Stimulated activated CD4-positive, alpha-beta T cell treated with anti-CD3 and anti-CD28 coated beads, Interleukin-4, amount 100 ng/mL, for 4 hours (primary cell): Measurements from ENCODE around the gene TEK.
"Not testable (repeated sequence)": the region's sequence is repeated elsewhere in the genome, so short reads cannot be mapped to it uniquely, and the experiment has no call there.

Experiments
- DNase-seq, 2 experiments: peaks; one replicate each; pipeline ENCODE4 v3.0.0-alpha.2; 2020

TEK gene

DNA sequence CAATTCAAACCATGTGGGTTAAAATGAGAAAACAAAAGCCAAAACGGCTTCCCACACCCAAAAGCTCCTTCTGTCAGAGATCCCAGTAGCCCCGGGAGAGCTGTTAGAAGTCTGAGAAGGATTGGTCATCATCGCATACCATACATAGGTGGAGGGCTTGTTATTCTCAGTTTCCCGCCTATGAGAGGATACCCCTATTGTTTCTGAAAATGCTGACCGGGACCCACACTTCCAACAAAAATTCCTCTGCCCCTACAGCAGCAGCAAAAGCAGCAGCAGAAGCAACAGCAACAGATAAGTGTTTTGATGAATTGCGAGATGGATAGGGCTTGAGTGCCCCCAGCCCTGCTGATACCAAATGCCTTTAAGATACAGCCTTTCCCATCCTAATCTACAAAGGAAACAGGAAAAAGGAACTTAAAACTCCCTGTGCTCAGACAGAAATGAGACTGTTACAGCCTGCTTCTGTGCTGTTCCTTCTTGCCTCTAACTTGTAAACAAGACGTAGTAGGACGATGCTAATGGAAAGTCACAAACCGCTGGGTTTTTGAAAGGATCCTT is at the start of gene TEK:
Gene TEK, plus strand, starts transcription at position 245 of the 561 bp plus-strand sequence. CDS start 366 bp downstream, outside the sequence.
- no peak for DNase-seq

DNA sequence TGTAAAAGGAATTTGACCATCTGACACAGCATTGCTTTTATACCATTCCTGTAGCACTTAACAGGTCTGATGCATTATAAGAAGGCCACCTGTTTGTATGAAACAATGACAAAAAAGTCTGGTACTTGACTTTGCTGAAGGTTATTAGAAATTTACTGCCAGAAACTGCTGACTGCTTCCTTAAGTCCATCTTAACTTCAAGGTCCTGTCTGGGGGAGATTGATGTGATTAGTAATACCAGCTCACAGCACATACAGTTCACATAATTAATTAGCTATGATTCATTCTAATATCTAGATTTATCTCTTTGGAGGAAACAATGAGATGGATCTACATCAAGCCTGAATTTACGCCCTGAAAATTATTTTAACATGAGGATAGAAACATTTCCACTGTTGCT is 49.6 kb upstream of the TEK start:
- no peak for DNase-seq

DNA sequence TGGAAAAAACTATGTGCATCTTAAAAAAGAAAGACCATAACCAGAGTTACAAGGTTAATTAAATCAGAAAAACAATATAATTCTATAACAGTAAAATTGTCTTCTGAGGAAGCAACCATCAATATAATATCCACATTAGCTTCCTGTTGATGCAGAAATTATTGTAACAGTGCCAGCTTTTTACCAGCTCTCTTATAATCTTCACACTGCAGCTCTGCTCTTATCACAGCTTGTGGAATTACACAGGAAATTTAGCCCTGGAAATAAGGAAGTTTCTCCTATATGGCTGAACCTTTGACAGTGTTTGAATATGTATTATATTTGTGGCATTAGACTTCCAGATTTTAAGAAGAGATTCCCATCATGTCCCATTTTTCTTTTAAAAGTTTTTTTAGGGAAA is 49.1 kb upstream of the TEK start:
- no peak for DNase-seq

DNA sequence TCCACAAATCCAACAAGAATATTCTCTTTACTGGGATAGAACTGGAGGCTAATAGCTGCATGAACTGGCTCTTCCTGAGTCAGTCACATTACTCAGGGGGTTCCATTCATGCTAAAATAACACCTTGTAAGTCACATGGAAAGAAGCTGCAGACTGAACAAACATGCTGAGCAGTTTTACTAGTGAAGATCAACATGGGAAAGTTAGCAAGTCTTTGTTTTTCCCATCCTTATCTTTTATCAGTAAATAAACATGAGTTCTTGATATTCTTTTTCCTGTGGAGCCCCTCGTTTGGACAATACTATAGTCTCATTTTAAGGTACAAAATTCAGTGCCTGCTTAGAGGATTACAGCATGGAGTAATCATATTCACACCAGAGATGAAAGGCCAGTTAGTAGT is 43.7 kb upstream of the TEK start:
- DNase-seq = no peak

DNA sequence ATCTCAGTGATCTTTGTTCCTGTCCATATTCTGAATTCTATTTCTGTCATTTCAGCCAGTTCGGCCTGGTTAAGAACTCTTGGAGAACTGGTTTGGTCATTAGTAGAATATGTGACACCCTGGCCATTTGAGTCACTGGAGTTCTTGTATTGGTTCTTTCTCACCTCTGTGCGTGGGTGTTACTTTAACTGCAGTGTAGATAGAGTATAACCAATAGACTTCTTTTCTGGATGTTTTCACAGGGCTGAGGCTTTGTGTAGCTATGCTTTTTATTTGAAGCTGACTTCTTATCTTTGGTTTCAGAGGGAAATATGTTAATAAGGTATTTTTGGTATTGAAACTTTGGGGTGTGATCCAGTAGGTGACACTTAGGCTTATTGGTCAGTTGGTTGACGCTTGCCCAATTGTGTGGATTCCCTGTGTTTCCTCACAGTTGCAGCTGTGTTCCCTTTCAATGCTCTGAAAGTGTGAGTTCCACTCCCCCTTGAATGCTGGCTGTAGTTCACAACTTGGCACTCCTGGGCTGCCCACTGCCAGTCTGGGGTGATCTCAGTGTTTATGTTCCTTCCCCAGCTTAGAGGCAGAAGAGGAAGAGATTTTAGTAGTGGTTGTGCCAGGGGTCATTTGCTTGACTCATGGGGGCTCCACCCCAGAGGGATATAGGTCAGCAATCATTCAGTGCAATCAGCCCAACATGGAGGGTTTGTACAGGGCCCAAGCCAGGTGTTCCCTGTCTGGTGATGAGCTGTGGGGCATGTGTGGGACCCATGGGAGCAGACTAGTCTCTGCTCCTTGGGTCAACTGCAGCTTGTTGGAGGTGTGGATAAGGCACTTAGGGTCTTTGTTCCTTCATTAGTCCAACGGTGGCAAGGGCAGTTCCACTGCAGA is 34.9 kb upstream of the TEK start:
- no peak for DNase-seq

DNA sequence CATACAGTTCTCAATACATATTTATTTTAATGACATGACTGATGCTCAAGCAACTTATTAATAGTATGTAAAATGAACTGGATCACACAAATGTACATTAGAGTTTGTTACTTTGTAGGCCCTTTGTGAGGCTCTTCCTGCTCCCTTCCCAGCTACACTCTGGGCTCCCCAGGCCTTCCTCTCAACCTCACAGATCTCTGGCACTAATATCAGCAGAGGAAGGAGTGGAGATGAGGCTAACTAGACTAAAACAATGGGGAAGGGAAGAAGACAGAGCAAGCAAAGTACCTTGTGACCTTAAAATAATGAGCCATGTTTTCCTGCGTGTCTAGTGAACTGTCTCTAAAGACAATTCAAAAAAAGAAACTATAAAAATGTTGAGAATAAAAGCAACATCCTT is 30.3 kb upstream of the TEK start:
- DNase-seq = no peak

DNA sequence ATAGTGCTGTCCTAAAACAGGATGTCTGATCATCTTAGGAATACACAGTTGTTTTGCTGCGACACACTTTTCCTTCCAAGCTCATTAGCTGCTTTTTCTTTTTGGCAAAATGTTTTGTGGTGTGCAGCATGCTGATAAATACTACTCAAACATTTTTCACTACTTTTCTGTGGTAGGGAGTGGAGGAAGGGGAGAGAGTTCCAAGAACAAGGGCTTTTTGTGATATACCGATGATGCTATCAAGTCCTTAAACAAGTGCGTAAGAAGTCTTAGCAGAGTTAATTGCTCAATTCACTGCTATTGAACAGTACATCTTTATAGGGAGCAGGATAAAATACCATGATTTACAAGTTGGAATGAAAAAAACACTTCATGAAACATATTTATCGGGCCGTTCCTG is 23.6 kb upstream of the TEK start:
- no peak for DNase-seq

DNA sequence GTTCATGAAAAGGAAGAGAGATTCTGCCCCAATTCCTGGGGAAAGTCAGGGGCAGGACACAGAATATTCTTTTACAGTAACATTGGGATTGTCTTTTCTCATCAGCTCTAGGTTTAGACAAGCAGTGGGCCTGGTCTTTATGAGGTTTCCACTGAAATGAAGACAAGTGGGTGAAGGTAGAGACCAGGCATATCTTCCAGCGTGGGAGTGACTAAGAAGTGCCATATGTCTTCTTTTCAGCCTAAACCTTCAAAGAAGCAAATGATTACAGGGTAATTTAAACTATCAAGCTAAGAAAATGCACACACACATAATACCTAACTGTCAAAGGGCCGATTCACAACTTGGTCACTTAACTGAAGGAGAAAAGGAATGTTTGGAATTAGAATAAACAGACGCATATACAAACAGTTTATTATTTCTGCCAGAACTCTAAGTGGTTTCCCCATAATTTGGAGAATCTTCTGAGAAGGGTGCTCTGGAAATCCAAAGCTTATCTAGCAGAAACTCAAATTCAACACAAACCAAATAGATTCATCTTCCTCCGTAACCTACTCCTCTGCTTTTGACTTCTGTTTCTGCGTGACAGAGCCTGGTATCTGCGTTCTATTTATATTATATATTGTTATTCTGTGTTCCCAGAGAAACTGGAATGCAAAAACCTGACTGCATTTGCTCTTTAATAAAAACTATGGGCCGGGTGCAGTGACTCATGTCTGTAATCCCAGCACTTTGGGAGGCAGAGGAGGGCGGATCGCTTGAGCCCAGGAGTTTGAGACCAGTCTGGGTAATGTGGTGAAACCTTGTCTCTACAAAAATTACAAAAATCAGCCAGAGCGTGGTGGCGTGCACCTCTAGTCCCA is 22.0 kb upstream of the TEK start:
- no peak for DNase-seq

DNA sequence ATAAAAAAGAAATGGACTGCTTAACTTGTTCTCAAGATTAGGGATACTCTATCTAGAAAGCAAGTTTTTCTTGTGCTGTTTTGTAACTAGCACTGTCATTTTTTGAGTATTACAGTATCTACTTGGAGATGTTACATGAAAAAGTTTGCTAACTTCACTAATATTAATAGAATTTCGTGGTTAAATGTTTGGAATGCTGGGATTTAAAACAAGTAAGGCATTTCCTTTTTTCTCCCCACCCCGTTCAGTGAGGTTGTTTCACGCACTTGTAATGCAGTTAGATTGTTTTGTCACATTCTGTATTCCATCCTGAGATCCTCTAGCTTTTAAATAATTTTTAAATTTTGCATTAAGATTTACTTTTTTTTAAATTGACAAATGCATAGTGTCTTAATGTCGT is 20.0 kb upstream of the TEK start:
- no peak for DNase-seq

DNA sequence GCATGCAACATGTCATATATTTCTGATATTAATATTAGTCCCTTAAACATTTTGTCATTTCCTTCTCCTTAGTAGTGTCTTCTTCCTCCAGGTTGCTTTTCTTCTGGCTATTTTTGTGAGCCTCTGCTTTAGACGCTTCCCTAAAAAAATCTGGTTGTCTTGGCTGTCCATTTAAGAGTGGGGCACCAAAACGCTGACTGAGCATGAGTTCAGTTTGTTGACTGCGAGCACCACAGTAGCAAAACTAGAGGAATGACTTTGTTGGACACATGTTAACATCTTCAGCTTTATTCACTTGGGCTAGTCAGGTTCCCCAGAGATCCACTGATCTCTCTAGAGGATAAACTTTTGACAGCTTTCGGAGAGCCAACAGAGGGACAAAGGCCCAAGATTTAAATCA is 19.3 kb upstream of the TEK start:
- DNase-seq = no peak

DNA sequence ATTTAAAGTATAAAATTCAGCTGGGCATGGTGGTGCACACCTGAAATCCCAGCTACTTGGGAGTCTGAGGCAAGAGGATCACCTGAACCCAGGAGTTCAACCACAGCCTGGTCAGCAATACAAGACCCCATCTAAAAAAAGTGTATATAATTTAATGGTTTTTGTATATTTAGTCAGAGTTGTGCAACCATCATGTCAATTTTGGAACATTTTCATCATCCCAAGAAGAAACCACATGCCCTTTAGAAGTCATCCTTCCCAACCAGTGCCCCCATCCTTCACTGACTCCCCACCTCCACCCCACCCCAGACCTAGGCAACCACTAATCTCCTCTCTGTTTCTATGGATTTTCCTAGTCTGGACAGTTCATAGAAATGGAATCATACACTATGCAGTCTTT is 18.8 kb upstream of the TEK start:
- no peak for DNase-seq

DNA sequence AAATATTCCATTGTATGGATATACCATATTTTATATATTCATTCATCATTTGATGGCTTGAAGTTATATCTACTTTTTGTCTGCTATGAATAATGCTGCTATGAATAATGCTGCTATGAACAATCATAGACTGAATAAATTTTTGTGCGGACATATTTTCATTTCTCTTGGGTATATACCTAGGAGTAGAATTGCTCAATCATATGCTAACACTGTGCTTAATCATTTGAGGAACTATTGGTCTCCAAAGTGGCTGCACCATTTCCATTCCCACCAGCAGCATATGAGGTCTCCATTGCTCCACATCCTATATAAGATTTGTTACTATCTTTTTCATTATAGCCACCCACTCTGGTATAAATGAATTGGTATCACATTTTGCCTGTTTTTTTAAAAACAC is 18.3 kb upstream of the TEK start:
- no peak for DNase-seq

DNA sequence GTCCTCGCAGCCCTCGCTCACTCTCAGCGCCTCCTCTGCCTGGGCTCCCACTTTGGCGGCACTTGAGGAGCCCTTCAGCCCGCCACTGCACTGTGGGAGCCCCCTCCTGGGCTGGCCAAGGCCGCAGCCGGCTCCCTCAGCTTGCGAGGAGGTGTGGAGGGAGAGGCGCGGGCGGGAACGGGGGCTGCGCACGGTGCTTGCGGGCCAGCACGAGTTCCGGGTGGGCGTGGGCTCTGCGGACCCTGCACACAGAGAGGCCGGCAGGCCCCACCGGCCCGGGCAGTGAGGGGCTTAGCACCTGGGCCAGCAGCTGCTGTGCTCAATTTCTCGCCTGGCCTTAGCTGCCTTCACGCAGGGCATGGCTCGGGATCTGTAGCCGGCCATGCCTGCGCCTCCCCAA is 16.5 kb upstream of the TEK start:
- not testable (repeated sequence) for DNase-seq

DNA sequence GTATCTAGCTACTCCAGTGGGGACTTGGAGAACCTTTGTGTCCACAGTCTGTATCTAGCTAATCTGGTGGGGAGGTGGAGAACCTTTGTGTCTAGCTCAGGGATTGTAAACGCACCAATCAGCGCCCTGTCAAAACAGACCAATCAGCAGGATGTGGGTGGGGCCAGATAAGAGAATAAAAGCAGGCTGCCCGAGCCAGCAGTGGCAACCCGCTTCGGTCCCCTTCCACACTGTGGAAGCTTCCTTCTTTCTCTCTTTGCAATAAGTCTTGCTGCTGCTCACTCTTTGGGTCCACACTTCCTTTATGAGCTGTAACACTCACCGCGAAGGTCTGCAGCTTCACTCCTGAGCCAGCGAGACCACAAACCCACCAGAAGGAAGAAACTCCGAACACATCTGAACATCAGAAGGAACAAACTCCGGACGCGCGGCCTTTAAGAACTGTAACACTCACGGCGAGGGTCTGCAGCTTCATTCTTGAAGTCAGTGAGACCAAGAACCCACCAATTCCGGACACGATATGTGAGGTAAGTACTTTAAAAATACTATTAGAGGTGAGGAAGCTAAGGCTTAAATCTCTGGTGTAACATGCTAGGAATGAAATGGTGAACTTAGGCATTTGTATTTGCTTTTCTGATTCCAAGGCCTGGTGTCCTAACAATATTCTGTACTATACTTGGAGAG is 15.5 kb upstream of the TEK start:
- not testable (repeated sequence) for DNase-seq

DNA sequence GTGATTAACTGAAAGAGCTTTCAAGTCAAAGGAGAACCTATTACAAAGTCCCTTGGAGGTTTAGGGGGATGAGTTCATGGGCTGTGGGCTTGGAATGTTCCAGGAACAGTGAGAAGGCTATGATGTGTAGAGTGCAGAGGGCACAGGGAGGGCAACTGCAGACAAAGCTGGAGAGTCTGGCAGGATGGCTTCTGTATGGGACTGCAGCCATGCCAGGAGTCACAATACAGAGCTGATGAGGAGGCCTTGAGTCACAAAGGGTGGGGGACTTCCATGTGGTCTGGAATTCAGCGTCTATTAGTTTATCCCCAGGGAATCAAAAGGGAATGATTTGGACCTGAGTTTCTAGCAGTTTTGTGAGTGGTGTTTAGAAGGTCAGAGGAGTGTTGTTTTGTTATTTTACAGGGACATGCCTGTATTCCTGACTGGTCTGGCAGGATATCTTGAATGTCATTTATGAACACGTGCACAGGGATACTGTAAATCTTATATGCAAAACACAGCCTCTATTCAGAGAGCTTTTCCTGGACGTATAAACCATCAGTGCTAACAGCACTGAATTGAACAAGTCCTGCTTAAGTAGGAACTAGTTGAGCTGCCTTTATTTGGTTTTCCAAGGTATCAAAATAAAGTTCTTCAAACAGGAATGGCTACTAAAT is 14.3 kb upstream of the TEK start:
- no peak for DNase-seq

DNA sequence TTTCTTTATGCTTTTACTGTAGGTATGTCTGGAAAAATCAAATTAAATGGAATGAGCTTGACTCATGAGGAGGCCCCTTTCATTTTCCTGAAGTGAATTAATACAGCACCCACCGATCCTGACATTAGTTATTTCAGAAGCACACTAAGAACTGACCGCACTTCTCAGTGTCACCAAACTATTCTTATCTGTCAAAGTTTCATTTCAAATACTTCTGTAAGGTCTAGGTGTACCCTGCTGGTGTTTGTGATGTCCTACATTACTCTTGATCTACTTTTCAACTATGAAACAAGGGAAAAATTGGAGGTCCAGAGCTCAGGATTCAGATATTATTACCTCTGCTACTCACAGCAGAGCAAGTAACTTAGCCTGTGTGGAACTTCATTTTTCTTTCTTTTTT is 1.8 kb upstream of the TEK start:
- DNase-seq = no peak

DNA sequence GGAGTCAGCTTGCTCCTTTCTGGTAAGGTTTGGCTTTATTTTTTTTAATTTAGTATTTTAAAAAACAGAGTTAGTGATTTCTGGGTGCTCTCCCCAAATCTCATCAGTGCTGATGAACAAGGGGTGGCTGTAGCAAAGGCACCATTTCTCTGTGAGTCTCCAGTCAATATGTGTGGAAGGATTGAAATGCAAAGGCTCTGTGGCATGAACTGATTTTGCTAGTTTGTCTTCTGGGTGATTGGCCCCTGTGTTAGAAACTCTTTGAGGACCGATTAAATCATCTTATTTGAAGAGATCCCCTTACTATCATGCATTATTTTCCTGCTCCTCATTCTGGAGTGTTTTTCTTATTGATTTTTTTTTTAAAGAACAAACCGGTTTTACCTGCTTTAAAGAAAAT is 596 bp downstream of the TEK start:
- no peak for DNase-seq

DNA sequence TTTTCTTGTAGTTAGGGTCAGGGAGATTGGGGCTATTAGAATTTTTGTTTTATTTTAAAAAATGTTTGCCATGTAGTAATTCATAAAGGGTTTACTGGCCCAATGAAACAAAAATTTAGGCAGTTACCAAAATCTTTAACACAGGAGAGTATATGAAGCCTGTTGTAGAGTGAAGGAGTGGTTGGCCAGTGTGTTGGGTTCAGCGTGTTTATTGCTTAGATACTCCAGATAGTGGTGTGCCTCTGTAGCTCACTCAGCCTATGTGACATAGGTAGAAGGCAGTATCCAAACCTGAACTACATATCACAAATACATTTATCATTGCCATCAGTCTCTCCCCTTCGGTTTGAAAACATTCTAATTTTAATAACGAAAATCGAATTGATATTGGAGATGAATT is 1.2 kb downstream of the TEK start:
- DNase-seq = no peak

DNA sequence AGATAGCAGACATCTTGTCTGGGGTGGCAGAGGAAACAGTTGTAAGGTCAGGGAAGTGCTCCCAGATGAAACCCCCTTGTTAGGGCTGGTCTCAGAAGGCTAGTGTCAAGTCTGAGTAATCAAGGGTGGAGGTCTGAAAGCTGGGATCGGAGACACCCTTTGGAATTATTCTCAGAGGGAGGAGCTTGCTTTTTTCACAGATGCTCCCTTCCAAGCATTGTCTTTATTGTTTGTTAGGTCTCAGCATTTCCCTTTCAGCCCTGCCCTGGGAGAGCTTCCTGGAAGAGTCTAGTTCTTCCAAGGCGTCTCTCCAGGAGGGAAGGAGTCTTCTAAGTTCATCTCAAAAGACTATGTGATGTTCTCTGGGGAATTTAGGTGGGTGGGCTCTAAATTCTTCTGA is 3.2 kb downstream of the TEK start:
- no peak for DNase-seq

DNA sequence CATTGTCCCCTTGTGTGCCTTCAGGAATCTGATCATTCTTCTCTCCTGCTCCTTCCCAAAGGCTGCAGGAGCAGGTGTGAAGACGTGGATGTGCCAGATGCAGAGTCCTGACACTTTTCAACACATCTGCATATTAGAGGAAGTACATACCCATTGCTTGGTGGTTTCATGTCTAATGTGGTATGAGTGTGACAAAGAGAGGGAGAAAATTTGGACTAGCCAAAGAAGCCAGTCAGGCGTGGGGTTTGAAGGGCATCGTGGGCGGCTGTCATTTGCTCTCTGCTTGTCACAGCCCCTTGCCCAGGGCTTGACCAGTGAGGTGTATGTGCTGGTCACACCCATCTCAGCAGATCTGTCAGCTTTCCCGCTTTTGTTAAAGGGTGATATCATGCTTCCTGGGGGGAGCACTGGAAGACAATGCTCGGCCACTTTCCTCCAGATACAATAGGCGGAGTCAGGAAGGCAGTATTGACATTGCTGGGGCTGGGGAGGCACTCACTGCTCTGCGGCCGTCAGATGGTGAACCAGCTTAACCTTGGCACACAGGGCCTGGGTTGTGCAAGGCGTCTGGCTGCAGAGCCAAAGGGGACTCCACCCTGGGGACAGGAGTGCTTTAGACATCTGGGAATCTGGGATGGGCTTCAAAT is 8.6 kb downstream of the TEK start:
- DNase-seq = no peak

DNA sequence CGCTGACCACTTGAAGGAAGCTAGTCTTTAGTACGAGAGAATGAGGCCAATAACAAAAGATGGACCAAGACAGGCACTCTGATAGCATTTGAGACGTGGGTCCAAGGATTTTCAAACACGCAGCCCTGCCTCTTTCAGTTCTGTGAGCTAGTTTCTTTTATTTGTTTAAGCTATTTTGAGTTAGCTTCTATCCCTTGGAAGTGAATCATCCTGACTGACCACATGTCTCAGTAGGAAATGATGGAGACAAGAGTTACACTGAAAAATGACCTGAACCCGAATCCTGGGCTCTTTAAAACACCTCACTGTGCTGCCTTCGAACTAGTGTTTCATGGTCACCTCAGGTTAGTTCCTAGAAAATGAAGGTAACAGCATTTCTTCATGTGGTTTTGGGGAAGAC is 9.9 kb downstream of the TEK start:
- no peak for DNase-seq

DNA sequence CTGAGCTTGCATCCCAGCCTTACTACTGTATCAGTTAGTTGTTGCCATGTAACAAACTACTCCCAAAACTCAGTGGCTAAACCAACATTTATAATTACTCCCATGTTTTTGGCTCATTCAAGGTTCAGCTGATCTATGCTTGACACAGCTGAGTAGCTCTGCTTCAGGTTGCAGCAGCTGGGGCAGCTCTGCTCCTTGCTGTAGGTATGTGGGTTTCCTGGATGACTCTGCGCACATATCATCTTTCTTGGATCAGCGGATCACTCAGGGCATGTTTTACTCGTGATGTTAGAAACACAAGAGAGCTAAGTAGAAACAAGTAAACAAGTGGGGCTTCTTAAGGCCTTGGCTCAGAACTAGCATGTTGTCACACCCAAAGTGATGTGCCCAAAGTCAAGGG is 15.1 kb downstream of the TEK start:
- no peak for DNase-seq
